ENCODE measurements around the gene CARS2. TPM values are rescaled to one million over a fixed set of nuclear protein-coding genes. Genes with fewer than 3 reads are reported as not detected.

The CARS2 gene
- total RNA-seq, 1 donor from 2014 or later: 41.0 TPM

DNA sequence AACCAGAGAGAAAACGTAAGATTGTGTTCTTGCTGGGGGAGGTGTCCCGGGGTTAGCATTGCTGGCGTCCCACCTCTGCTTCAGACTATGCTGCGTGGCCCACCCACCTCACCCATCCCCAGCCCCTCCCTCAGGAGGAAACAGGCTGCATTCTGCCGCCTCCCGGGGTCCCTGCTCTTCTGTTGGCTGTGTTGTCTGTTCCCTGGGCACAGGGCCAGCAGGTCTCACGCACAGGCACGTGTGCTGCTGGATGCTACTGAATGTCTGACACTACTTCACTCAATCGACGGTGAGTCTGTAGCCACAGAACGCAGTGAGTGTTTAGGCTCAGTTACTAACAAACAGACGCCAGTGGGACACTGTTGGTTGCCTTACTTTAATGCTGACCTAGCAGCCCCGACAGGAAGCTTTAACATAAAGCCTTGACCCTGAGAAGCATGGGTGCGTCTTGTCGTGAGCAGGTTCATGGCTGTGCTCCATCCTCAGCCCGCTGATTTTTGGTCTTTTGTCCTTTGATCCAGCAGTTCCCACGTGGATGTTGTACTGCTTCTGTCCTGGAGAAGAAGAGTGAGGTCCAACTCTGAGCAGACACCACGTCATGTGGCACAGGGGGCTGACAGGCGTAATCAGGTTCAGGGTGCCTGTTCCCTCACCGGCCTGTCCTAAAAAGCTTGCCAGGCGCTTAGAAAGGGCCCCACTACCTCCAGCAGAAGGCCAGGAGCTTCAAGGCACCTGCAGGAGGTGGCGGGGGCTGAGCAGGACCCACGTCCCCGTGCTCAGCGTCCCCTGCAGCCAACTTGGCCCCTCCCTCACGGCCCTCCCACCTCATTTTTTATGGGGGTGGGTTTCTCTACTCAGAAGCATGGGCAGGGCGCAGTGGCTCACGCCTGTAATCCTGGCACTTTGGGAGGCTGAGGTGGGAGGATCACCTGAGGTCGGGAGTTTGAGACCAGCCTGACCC, 64.6 kb downstream of the CARS2 start:
- Histone ChIP-seq H3K27ac (no peak overlapping the region), H3K9me3 (no peaks in the 10 kb centered on the region), H3K36me3 (peaks cover 62 to 87% of the 10 kb centered on the region in 2 donors), H3K4me3 (no peak overlapping the region), H3K4me1 (peaks cover 0 to 4% of the 10 kb centered on the region in 2 donors), H3K27me3 (no peaks in the 10 kb centered on the region)
- no peak for DNase-seq (ENCODE audit: low spot score in 2 of 2)
- TF ChIP-seq, protein P1, sequence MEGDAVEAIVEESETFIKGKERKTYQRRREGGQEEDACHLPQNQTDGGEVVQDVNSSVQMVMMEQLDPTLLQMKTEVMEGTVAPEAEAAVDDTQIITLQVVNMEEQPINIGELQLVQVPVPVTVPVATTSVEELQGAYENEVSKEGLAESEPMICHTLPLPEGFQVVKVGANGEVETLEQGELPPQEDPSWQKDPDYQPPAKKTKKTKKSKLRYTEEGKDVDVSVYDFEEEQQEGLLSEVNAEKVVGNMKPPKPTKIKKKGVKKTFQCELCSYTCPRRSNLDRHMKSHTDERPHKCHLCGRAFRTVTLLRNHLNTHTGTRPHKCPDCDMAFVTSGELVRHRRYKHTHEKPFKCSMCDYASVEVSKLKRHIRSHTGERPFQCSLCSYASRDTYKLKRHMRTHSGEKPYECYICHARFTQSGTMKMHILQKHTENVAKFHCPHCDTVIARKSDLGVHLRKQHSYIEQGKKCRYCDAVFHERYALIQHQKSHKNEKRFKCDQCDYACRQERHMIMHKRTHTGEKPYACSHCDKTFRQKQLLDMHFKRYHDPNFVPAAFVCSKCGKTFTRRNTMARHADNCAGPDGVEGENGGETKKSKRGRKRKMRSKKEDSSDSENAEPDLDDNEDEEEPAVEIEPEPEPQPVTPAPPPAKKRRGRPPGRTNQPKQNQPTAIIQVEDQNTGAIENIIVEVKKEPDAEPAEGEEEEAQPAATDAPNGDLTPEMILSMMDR (IDR thresholded peaks at IDR 0.05): no peak
- intact Hi-C loops (cut with DNase I): loop anchor here (5.0 kb wide), 1 partner anchor 76 kb away; no protein-coding TSS in a partner anchor

DNA sequence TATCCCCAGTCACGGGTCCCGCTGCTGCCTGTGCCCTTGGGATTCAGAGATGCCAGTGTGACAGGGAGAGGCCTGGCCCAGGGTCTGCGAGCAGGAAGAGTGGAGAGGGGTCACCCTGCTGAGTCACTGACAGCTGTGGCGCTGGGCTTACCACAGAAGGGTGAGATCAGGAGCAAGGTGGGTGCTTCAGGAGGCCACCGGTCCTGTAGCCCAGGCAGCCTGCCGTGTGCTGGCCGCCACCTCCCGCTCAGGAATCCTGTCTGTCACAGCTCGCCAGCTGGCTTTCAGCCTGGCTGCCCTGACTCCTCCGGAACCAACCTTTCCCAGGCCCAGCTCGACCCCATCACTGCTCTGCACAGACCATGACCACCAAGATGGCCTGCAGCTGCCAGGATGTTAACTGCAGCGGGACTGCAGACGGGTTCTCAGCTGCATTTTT, 65.3 kb downstream of the CARS2 start:
- intact Hi-C loops (cut with DNase I): loop anchor here (5.0 kb wide), 1 partner anchor 77 kb away; no protein-coding TSS in a partner anchor
- Histone ChIP-seq H3K4me1 (peaks cover 0 to 4% of the 10 kb centered on the region in 2 donors), H3K27ac (no peak overlapping the region), H3K9me3 (no peaks in the 10 kb centered on the region), H3K4me3 (no peak overlapping the region), H3K36me3 (peaks cover 69 to 91% of the 10 kb centered on the region in 2 donors), H3K27me3 (no peaks in the 10 kb centered on the region)
- no peak for DNase-seq (ENCODE audit: low spot score in 2 of 2)
- TF ChIP-seq, protein P1 (IDR thresholded peaks at IDR 0.05): no peak

- Histone ChIP-seq H3K4me1 (peaks cover 0 to 4% of the 10 kb centered on the region in 2 donors), H3K27me3 (no peaks in the 10 kb centered on the region), H3K36me3 (peaks cover 76 to 94% of the 10 kb centered on the region in 2 donors), H3K9me3 (no peaks in the 10 kb centered on the region), H3K4me3 (no peak overlapping the region), H3K27ac (no peak overlapping the region)
- intact Hi-C loops (cut with DNase I): loop anchor here (5.0 kb wide), 1 partner anchor 77 kb away; no protein-coding TSS in a partner anchor
- TF ChIP-seq, protein P1 (IDR thresholded peaks at IDR 0.05): no peak
- no peak for DNase-seq (ENCODE audit: low spot score in 2 of 2)
Measured at GRCh38 chr13:110639935-110640334, 66.0 kb downstream of the CARS2 start.

DNA sequence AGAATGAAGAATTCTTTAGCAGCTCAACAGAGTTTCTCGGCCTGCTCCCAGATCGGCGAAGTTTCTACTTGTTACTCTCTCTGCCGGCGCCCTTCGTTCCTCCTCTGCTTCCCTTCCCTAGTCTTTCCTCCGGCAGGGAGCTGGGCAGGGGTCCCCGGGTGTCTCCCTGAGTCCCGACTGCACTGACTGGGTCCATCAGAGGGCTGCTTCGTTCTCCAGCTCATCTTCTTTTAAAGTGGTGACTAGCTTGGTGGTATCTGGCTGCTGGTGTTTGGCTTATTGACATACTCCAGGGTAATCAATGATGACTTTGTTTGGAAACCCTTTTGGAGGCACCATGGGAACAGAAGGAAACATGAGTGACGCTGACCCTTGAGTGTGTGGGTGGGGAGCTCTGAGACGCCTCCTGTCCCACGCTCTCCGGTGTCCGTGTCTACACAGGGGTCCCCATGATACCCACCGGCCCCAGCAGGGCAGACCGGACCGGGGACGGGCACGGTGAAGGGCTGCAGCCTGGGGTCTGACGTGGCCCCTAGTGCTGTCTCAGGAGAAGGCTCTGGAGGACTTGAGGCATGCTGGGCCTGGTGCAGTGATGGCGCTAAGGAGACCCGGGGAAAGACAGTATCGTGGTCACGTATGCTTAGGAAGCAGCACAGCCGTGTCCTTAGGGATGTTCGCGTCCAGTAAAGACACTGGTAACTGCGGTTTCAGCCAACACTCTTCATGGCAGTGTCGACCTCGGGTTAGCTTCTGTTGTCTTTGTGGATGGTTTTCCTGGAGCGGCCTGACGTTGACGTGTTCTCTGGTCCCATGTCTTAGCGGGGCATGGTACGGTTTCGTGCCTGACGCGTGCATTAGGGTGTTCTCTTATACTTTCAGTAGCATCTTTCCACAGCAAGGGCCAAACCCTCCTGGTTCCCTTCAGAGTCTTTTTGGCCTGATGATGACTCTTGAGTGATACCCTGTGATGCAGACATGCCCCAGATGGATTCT, 66.8 kb downstream of the CARS2 start:
- DNase-seq (ENCODE audit: low spot score in 2 of 2): no peak
- no peaks in the 10 kb centered on the region for H3K27me3 ChIP-seq
- intact Hi-C loops (cut with DNase I): no loop called here

DNA sequence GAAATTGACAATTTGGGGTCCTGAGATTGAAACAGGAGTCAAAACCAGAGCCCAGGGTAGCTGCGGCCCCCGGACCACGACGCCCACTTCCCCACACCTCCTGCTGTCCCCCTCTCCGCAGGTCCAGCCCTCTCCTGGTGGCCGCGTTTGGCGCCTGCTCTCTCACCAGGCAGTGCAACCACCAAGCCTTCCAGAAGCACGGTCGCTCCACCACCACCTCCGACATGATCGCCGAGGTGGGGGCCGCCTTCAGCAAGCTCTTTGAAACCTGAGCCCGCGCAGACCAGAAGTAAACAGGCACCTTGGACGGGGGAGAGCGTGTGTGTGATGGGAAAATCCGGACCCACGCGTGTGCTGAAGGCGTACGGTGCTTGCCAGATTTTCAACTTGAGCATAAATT, 67.7 kb downstream of the CARS2 start:
- Histone ChIP-seq H3K4me3 (no peak overlapping the region), H3K27me3 (no peaks in the 10 kb centered on the region), H3K27ac (no peak overlapping the region), H3K36me3 (peaks cover 74 to 92% of the 10 kb centered on the region in 2 donors), H3K4me1 (no peaks in the 10 kb centered on the region), H3K9me3 (no peaks in the 10 kb centered on the region)
- no peak for DNase-seq (ENCODE audit: low spot score in 2 of 2)
- intact Hi-C loops (cut with DNase I): no loop called here
- TF ChIP-seq, protein P1 (IDR thresholded peaks at IDR 0.05): no peak

More for the DNA sequence above, 66.8 kb downstream of the CARS2 start:
- Histone ChIP-seq H3K4me1 (no peaks in the 10 kb centered on the region), H3K36me3 (peaks cover 82 to 100% of the 10 kb centered on the region in 2 donors), H3K27ac (no peak overlapping the region), H3K4me3 (no peak overlapping the region), H3K9me3 (no peaks in the 10 kb centered on the region)
- TF ChIP-seq, protein P1 (IDR thresholded peaks at IDR 0.05): no peak
